HG03045 (cell line): Measurements from ENCODE around the gene PSPN.
"Not testable (repeated sequence)": the region's sequence is repeated elsewhere in the genome, so short reads cannot be mapped to it uniquely, and the experiment has no call there.

Experiments
- ATAC-seq: cut with Tn5 transposase; IDR thresholded peaks from one replicate; pipeline ENCODE4 v1.9.1; 2021; ENCODE audit warnings: mild to moderate bottlenecking, moderate library complexity; ENCODE audit not compliant: unreplicated experiment

Gene PSPN

GRCh38 chr19:6374161-6374709 lies 1.5 kb downstream of the PSPN start:
- no peak for ATAC-seq

- ATAC-seq = no peak
Observed at GRCh38 chr19:6373813-6374108, 2.0 kb downstream of the PSPN start.

- ATAC-seq = peak; percentile 51
Observed at GRCh38 chr19:6373096-6373812, 2.5 kb downstream of the PSPN start.

GRCh38 chr19:6372594-6373095 lies 3.1 kb downstream of the PSPN start, which contains the start of gene ALKBH7:
Gene ALKBH7 (plus strand): TSS chr19:6372794. CDS start chr19:6372821, 27 bp downstream.
- peak; percentile 73 for ATAC-seq

DNA sequence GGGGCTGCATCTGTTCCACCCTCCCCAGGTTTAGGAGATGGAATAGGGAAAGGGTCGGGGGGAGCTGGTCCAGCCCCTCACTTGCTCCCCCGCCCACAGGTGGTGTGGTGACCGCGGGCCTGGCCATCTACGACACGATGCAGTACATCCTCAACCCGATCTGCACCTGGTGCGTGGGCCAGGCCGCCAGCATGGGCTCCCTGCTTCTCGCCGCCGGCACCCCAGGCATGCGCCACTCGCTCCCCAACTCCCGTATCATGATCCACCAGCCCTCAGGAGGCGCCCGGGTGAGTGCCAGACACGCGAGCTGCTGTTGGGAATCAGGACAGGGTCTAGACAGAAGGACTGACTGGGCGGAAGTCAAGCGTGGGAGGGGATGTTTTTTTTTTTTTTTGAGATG lies 11.4 kb downstream of the PSPN start:
- ATAC-seq = no peak

- ATAC-seq = no peak
Observed at GRCh38 chr19:6362351-6362801, 13.4 kb downstream of the PSPN start.

DNA sequence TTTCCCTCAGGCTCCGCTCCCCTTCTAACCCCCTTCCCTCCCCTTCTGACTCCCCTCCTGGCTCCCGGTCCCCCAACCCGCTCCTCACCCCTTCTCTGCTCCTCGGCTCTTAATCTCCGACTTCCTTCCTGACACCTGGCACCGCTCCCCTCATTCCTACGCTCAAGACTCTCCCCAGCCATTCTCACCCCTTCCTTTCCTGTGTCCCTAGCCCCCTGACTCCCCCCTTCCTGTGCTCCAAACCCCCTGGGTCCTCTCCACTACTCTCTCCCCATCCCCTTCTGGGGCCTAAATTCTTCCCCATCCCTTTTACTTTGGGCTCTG lies 13.7 kb downstream of the PSPN start:
- no peak for ATAC-seq

- ATAC-seq = not testable (repeated sequence)
Observed at GRCh38 chr19:6360857-6361216, 14.9 kb downstream of the PSPN start.

DNA sequence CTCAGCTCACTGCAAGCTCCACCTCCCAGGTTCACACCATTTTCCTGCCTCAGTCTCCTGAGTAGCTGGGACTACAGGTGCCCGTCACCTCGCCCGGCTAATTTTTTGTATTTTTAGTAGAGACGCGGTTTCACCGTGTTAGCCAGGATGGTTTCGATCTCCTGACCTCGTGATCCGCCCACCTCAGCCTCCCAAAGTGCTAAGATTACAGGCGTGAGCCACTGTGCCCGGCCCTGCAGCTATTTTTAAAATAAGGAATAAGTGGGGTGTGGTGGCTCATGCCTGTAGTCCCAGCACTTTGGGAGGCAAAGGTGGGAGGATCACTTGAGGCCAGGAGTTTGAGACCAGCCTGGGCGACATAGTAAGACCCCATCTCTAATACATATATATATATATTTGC lies 15.3 kb downstream of the PSPN start:
- not testable (repeated sequence) for ATAC-seq

- ATAC-seq = no peak
Observed at GRCh38 chr19:6359568-6360341, 16.0 kb downstream of the PSPN start.

DNA sequence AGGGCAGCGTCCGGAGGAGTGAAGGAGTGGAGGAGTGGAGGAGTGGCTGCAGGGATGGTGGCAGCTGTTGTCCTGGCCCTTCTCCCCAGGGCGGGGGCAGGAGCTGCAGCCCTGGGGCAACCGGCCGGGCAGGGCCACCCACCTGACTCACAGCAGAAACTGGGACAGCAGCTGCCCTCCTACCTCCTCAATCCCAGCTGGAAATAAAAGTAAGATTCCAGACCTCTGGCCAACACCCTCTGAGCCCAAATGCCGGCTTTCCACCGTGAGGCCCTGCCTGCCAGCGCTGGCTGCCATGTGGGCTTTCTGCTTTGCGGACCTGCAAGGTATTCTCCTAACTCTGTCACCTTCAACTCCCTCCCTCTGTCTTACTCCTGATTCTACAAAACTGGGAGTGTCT lies 17.7 kb downstream of the PSPN start:
- ATAC-seq = no peak

DNA sequence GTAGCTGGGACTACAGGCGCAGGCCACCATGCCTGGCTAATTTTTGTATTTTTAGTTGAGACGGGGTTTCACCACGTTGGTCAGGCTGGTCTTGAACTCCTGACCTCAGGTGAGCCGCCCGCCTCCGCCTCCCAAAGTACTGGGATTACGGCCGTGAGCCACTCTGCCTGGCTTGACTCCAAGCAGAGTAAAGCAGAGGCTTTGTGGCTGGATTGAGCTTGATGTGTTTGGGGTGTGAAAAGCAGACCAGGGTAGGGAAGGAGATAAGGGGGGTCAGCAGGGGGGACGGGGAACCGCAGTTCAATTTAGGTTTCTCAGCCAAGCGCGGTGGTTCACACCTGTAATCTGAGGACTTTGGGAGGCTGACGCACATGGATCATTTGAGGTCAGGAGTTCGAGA lies 18.6 kb downstream of the PSPN start:
- ATAC-seq = no peak

GRCh38 chr19:6355321-6356040 lies 20.3 kb downstream of the PSPN start:
- not testable (repeated sequence) for ATAC-seq

DNA sequence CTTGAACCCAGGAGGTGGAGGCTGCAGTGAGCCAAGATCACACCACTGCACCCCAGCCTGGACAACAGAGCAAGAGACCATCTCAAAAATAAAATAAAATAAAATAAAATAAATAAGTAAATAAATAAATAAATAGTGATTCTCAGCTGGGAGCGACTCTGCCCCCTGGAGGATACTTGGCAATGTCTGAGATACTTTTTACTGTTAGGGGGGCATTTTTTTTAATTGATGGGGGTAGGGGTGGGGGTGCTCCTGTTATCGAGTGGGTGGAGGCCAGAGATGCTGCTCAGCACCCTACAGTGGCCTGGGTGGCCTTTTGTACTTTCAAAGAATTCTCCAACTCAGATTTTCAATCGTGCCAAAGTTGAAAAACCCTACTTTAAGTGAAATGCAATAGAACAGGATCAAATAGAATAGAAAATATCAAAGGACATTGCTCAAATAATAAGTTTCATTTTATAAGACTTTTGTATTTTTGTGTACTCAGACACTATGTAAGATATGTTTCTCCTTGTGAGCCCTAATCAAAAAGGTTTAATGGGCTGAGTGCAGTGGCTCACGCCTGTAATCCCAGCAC lies 21.5 kb downstream of the PSPN start:
- no peak for ATAC-seq

DNA sequence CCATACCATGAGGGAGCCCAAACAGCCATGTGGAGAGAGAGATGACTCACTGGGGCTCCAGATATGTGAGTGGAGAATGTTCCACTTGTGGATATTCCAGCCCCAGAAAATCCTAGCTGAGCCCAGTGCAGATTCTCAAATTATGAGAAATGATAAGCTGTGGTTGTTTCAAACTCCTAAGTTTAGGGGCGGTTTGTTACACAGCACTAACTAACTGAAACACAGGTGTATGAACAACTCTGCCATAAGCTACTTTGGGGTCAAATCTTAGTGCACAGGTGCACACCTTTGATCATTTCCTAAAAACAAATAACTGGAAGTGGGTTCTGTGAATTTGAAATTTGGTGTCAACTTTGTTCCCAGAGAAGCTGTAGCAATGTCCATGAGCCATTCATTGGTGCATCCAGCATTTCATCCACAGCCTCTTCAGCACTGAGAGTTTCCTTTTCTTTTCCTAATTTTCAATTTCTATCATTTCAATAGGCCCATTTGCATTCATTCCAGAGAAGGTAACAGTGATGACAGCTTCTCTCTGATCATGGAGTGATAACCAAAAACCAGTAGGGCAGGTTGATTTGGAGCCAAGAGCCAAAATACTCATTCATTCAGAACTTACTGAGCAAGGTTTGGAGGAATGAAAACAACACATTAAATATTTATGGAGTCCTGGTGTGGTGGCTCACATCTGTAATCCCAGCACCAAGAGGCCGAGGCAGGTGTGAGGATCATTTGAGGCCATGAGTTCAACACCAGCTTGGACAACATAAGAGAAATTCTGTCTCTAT lies 23.2 kb downstream of the PSPN start:
- ATAC-seq = no peak

DNA sequence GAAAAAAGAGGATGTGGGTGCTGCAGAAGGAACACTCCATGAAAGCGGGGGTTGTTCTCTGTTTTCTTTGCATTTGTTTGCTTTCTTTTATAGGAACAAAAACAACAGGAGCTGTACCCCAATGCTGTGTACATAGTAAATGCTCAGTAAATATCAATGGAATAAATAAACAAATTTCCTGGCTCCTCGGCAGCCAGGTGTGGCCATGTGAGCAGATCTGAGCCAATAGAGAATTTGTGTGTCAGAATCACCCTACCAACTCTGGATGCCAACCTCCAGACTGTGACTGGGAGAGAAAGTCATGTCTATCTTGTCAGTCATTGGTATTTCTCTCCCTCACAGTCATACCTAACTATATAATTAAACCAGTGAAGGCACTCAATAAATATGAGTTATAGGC lies 25.0 kb downstream of the PSPN start:
- ATAC-seq = no peak

DNA sequence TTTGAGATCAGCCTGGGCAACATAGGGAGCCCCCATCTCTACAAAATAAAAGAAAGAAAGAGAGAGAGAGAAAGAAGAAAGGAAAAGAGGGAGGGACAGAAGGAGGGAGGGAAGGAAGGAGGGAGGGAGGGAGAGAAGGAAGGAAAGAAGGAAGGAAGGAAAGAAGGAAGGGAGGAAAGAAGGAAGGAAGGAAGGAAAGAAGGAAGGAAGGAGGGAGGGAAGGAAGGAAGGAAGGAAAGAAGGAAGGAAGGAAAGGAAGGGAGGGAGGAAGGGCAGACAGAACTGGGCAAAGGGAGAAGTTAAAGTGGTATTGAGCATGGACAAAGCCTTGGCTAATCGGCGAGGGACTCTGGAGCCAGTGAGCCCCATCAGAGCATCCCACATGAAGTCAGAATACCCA lies 26.5 kb downstream of the PSPN start:
- ATAC-seq = not testable (repeated sequence)

DNA sequence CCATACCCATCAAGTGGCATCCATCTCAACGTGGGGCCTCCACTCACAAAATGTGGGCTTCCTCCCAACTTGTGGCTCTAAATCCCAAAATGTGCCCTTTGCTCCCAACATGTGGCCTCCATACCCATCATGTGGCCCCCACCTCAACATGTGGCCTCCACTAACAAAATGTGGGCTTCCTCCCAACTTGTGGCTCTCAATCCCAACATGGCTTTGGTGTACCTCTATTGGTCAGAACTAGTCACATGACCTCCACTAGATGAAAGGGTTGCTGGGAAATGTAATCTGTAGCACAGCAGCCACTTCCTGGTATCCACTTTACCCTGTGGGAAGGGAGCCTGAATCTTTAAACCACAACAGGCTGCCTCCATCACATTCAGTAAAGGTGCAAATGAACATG lies 32.3 kb downstream of the PSPN start:
- ATAC-seq = no peak

- ATAC-seq = no peak
Observed at GRCh38 chr19:6340493-6341201, 35.1 kb downstream of the PSPN start.
